GM19025 (cell line): ENCODE data around the gene SEPSECS.

ENCODE experiments used
- ATAC-seq: cut with Tn5 transposase; IDR thresholded peaks from one replicate; pipeline ENCODE4 v1.9.1; 2021; ENCODE audit warnings: mild to moderate bottlenecking, low read depth, moderate library complexity; ENCODE audit not compliant: unreplicated experiment

The SEPSECS gene

GRCh38 chr4:25157081-25157480, 3.2 kb downstream of the SEPSECS start:
- no peak for ATAC-seq

DNA sequence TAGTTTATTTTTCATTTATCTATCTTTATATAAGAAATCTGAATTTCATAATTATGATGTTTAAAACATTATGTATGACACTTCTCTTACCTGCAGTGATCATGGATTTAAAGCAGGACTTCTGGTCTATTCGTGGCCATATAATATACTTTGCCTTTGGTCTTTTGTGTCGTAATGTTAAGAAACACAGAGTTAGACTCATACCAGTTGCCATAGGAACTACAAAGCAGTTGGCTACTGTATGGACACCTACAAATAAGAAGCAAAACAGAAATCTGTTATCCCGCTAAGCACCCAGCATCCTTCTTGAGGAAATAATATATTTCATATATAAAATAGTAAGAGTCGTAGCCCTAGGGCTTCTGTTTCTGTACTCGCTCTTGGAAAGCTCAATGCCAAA, 4.3 kb downstream of the SEPSECS start:
- ATAC-seq = no peak

- no peak for ATAC-seq
These were observed 5.5 kb downstream of the SEPSECS start for GRCh38 chr4:25154594-25155265.

- ATAC-seq = no peak
These were observed 14.2 kb downstream of the SEPSECS start for GRCh38 chr4:25146076-25146475.

- no peak for ATAC-seq
These were observed 15.3 kb downstream of the SEPSECS start for GRCh38 chr4:25144870-25145481.

DNA sequence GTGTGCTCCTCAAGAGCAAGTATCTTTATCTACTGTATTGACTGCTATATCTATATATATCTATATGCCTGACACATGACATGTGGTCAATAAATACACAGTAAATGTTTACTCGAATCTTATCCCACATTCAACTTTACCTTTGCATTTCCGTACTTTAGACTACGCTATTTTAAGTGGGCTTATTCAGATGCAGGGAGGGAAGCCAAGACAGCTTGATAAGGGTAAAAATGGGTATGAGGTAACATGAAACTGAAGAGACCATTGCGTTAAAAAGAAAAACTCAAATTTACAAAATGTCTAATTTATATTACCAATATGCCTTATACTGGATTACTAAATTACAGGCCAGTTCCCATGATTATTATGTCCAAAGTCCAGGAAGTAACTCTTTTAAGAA, 17.8 kb downstream of the SEPSECS start:
- no peak for ATAC-seq

- ATAC-seq = no peak
These were observed 18.7 kb downstream of the SEPSECS start for GRCh38 chr4:25141592-25141991.

GRCh38 chr4:25133132-25133531, 27.1 kb downstream of the SEPSECS start:
- no peak for ATAC-seq

DNA sequence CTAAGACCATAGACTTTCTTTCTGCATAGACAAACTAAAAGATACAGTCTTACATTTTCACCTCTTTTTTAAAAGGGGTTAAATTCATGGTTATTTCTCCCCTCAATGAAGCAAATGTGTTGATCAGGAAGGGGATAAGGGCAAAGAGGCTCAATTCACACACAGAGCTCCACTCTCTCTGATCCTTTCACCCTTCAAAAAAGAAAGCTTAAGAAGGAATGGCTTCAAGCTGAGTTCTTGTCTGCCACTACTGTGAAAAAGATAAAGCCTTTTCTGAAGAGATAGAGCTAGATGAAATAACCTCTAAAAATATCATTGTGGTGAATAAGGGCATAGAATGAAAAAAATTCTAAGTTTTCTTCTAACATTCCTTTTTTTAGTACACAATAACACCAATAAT, 28.3 kb downstream of the SEPSECS start:
- no peak for ATAC-seq

DNA sequence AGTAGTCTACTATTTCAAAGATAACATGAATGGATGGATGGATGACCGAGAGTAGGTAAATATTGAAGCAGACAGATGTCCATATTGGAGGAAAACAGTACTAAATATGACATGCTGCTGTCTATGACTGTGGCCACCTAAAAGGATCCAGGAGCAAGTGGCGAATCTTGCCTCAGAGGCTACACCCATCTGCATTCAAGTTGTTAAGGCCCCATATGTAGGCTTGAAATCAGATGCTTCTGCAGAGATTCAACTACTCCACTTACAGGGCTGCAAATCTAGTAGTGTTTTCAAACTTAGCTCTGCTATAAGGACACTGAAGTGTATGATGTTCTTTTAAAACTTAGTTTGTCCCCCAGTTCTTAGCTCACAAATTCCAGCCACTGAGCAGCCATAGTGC, 28.9 kb downstream of the SEPSECS start:
- no peak for ATAC-seq

DNA sequence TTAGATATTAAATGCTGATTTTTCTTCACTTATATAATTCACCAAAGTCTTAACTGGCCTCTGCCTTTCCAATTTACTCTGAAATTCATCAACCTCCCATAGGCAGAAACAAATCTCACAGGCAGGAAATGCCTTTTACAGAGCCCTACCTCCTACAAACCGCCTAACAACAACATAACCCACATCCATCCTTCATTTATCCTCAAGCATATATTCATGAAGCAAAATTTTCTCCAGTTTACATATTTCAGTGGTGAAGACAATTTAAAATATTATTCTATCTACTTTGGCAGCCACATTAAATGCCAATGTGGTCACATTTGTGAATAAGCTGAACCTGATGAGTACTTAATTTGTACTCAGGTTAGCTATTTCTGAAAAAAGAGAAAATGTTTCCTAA, 30.3 kb downstream of the SEPSECS start:
- no peak for ATAC-seq

GRCh38 chr4:25128671-25129070, 31.6 kb downstream of the SEPSECS start:
- peak; percentile 41 for ATAC-seq

DNA sequence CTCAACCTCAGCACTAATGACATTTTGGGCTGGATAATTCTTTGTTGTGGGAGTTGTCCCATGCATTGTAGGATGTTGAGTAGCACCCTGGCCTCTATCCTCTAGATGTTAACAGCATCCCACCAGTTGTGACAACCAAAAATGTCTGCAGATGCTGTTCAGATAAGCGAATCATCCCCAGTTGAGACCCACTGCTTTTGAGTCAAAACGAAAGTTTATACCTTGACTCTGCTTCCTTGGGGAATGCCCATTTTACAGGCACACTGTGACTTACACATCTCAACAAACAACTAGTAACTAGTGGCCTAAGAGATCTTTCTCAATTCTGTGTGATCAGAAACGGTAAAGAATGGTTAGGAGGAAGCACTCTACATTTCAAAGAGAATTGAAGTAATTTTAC, 37.0 kb downstream of the SEPSECS start:
- ATAC-seq = peak; percentile 98

- no peak for ATAC-seq
These were observed 39.9 kb downstream of the SEPSECS start for GRCh38 chr4:25120146-25120940.

DNA sequence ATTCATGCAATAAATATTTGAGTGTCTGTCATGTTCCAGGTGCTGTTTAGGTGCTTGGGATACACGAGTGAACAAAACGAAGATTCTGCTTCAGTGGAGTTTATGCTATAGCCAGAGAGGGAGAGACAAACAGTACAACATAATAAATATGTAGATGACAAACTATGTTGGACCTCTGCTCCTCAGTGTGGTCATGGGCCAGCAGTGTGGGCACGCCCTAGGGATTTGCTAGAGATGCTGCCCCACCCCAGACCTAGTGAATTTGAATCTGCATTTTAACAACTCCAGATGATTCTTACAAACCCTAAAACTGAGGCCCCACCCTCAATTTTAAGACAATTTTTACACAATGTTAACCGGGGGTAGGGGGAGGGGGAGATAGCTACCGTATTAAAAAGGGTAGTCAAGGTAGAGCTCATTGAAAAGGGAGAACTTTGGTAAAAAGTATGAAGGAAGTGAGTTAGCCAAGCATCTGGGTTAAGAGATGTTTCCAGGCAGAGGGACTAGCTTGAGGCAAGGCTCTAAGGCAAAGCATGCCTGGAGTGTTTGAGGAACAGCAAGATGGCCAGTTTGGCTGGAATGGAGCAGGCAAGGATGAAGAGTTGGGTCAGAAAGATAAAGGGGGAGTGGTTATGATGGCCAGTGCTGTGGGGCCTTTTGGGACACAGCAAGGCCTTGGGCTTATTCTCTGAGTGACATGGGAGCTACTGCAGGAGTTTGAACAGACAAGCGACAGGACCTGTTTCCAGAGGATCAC, 42.4 kb downstream of the SEPSECS start:
- no peak for ATAC-seq

GRCh38 chr4:25117274-25117673, 43.0 kb downstream of the SEPSECS start:
- no peak for ATAC-seq

- no peak for ATAC-seq
These were observed 46.0 kb downstream of the SEPSECS start for GRCh38 chr4:25113915-25114904.

- no peak for ATAC-seq
These were observed 47.3 kb downstream of the SEPSECS start for GRCh38 chr4:25112995-25113380.

GRCh38 chr4:25112366-25112994, 47.8 kb downstream of the SEPSECS start:
- no peak for ATAC-seq
